Hepatocyte (in vitro differentiated cells): ENCODE data around the gene PLCB2. TPM values are rescaled to one million over a fixed set of nuclear protein-coding genes. Genes with fewer than 3 reads are reported as not detected.

Source experiments
- DNase-seq: peaks from one replicate; pipeline ENCODE4 v3.0.0-alpha.2; 2016; ENCODE audit warnings: low spot score
- H2AFZ ChIP-seq: fragments of 200-600 bp; sonication (generic); 2 replicates; pipeline ENCODE4 v1.6.0; 2016; ENCODE audit warnings: antibody characterized with exemption, mild to moderate bottlenecking
- H3K27ac ChIP-seq: fragments of 200-600 bp; sonication (generic); 2 replicates; pipeline ENCODE4 v1.5.1; 2016; ENCODE audit warnings: mild to moderate bottlenecking
- H3K27me3 ChIP-seq: fragments of 200-600 bp; sonication (generic); 2 replicates; pipeline ENCODE4 v1.6.1; 2016
- H3K36me3 ChIP-seq: fragments of 200-600 bp; sonication (generic); replicated peaks from 2 replicates; pipeline ENCODE4 v1.5.1; 2016; ENCODE audit warnings: low read depth; ENCODE audit not compliant: insufficient read depth
- H3K4me1 ChIP-seq: fragments of 200-600 bp; sonication (generic); 2 replicates; pipeline ENCODE4 v1.5.1; 2016; ENCODE audit warnings: mild to moderate bottlenecking, moderate library complexity; ENCODE audit not compliant: insufficient read depth
- H3K4me2 ChIP-seq: fragments of 200-600 bp; sonication (generic); 2 replicates; pipeline ENCODE4 v1.6.0; 2016
- H3K4me3 ChIP-seq: fragments of 200-600 bp; sonication (generic); 2 replicates; pipeline ENCODE4 v1.5.1; 2016; ENCODE audit warnings: mild to moderate bottlenecking
- H3K79me2 ChIP-seq: fragments of 200-600 bp; sonication (generic); 2 replicates; pipeline ENCODE4 v1.6.0; 2017; ENCODE audit warnings: mild to moderate bottlenecking
- H3K9me2 ChIP-seq: fragments of 200-600 bp; sonication (generic); replicated peaks from 2 replicates; pipeline ENCODE4 v1.6.0; 2017; ENCODE audit warnings: mild to moderate bottlenecking; ENCODE audit not compliant: insufficient read depth
- H3K9me3 ChIP-seq: fragments of 200-600 bp; sonication (generic); 2 replicates; pipeline ENCODE4 v1.5.1; 2016; ENCODE audit warnings: low read depth, mild to moderate bottlenecking
- H4K20me1 ChIP-seq: fragments of 200-600 bp; sonication (generic); 2 replicates; pipeline ENCODE4 v1.6.0; 2016; ENCODE audit warnings: mild to moderate bottlenecking; ENCODE audit not compliant: insufficient read depth, poor library complexity, severe bottlenecking
- EZH2 ChIP-seq: fragments of 200-600 bp; sonication (generic); IDR thresholded peaks from 2 replicates; pipeline ENCODE4 v1.6.1; 2016; ENCODE audit warnings: antibody characterized with exemption, mild to moderate bottlenecking, borderline replicate concordance
- EZH2phosphoT487 ChIP-seq: fragments of 200-600 bp; sonication (generic); IDR thresholded peaks from one replicate; pipeline ENCODE4 v1.6.1; 2018; ENCODE audit warnings: antibody characterized with exemption, mild to moderate bottlenecking, low read depth, moderate library complexity; ENCODE audit not compliant: unreplicated experiment, severe bottlenecking
- WGBS: methylation state at CpG from one replicate; pipeline ENCODE4 v1.1.6; 2016; ENCODE audit warnings: low lambda C conversion rate; ENCODE audit errors: missing lambda C conversion rate; 5-methylcytosine and 5-hydroxymethylcytosine counted together
- polyA plus RNA-seq: library from polyadenylated mRNA; unstranded; fragments of >200 nt; fragmentation: Nextera tagmentation; extraction: Ambion mirVana; gene quantifications from 2 replicates; pipeline ENCODE4 v1.2.1, GENCODE V29; 2016
- total RNA-seq: library from RNA; depleted of rRNA; stranded (reverse); fragments of >200 nt; gene quantifications from 2 replicates; pipeline ENCODE4 v1.2.3, GENCODE V29; 2014
- TF ChIP-seq, protein P1 (sequence below): fragments of 200-600 bp; sonication (generic); IDR thresholded peaks from 2 replicates; pipeline ENCODE4 v1.5.1; 2016; ENCODE audit warnings: antibody characterized with exemption, mild to moderate bottlenecking; ENCODE audit not compliant: poor library complexity

The PLCB2 gene
- total and polyA plus RNA-seq, 2 experiments from 2014 or later, result 1.7 to 4.4 TPM

DNA sequence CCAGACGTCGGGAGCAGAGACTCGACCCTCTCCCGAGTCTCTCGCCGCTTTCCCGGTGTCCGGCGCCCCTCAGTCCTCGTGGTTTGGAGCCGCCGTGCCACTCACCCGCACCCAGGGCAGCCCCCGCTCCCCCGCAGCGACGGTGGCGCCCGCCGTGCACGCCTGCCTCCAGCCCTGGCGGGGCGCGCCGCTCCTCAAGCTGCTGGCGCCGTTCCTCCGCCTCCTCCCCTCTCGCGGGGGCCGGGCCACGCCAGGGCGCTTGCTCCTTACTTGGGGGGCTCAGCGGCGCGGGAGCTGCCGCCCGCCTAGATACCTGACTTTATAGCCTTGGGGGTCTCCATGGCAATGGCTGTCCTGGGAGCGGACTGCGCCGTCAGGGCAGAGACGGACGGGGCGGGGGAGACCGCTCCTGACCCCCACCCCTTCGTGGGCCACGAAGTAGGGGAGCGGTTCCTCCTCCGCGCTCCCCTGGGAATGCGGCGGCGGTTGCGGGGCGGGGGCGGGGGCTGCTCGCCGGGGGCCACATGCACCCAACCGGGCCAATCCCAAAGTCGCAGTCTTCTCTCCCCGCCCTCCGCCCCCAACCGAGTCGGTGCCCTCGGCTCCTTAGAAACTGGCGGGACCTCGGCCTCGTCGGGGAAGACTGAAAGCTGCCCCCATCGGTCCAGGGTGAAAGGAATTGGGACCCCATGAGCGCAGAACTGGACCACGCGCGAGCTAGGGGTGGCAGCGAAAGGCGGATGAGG lies 24.7 kb downstream of the PLCB2 start, which contains the start of gene ANKRD63:
TSS of gene ANKRD63 (minus strand) at position 196 of the 746 bp plus-strand sequence. CDS start 478 bp downstream, outside the sequence.
- WGBS, result 3% methylated on average over 55 of the region's 76 CpGs
- peaks cover 61% of the 10 kb centered on the region for H3K27me3 ChIP-seq
- peak within 1 kb of the TSS; percentile 78 for H2AFZ ChIP-seq
- H3K4me3 ChIP-seq, result no peak within 1 kb of the TSS
- TF ChIP-seq, protein P1, sequence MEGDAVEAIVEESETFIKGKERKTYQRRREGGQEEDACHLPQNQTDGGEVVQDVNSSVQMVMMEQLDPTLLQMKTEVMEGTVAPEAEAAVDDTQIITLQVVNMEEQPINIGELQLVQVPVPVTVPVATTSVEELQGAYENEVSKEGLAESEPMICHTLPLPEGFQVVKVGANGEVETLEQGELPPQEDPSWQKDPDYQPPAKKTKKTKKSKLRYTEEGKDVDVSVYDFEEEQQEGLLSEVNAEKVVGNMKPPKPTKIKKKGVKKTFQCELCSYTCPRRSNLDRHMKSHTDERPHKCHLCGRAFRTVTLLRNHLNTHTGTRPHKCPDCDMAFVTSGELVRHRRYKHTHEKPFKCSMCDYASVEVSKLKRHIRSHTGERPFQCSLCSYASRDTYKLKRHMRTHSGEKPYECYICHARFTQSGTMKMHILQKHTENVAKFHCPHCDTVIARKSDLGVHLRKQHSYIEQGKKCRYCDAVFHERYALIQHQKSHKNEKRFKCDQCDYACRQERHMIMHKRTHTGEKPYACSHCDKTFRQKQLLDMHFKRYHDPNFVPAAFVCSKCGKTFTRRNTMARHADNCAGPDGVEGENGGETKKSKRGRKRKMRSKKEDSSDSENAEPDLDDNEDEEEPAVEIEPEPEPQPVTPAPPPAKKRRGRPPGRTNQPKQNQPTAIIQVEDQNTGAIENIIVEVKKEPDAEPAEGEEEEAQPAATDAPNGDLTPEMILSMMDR, result no peak
- TF ChIP-seq EZH2, result peak; percentile 82
- no peaks in the 10 kb centered on the region for H3K9me3 ChIP-seq
- DNase-seq, result no peak
- H4K20me1 ChIP-seq, result no peaks in the 10 kb centered on the region
- H3K4me1 ChIP-seq, result peaks cover 36% of the 10 kb centered on the region
- H3K27ac ChIP-seq, result no peak within 1 kb of the TSS
- H3K9me2 ChIP-seq, result no peaks in the 10 kb centered on the region
- no peaks in the 10 kb centered on the region for H3K36me3 ChIP-seq
- H3K4me2 ChIP-seq, result peak within 1 kb of the TSS; percentile 96
- no peaks in the 10 kb centered on the region for H3K79me2 ChIP-seq

DNA sequence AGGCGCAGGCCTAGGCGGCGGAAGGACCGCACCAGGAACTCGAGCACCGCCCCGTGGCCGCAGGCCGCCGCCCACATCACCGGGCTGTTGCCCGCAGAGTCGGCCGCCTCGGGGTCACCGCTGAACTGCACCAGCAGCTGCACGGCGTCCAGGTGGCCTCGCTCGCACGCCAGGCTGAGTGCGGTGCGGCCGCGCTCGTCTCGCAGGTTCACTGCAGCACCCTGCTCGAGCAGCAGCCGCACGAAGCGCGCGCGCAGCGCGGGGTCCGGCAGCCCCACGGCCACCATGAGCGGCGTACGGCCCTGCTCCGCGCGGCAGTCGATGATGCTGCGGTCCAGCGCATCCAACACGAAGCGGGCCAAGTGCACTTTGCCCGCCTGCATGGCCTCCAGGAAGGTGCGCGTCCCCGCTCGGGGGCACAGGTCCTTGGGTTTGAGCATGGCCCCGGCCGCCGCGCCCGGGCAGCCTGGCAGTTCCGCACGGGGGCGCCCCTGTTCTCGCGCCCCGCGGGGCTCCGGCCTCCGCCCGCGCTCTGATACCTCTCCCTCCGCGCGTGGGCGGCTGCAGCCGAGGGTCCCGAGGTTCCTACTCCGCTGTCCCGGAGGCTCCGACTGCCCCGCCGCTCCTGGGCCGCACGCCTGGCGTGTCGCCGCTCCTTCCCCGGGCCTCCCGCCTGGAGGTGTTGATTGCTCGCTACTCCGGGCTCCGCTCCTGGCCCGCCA lies 25.4 kb downstream of the PLCB2 start:
- Histone ChIP-seq H3K36me3 (no peaks in the 10 kb centered on the region), H3K27me3 (peaks cover 62% of the 10 kb centered on the region), H2AFZ (peak overlapping the region; percentile 78), H3K9me3 (no peaks in the 10 kb centered on the region), H4K20me1 (no peaks in the 10 kb centered on the region), H3K9me2 (no peaks in the 10 kb centered on the region), H3K4me2 (peak overlapping the region; percentile 96), H3K4me1 (peaks cover 36% of the 10 kb centered on the region), H3K79me2 (no peaks in the 10 kb centered on the region), H3K4me3 (no peak overlapping the region), H3K27ac (no peak overlapping the region)
- peak; percentile 54 for DNase-seq
- TF ChIP-seq EZH2 (peak; percentile 53), EZH2phosphoT487 (peak; percentile 51)
- TF ChIP-seq, protein P1, result peak; percentile 34
- WGBS, result 1% methylated on average over 78 of the region's 92 CpGs

DNA sequence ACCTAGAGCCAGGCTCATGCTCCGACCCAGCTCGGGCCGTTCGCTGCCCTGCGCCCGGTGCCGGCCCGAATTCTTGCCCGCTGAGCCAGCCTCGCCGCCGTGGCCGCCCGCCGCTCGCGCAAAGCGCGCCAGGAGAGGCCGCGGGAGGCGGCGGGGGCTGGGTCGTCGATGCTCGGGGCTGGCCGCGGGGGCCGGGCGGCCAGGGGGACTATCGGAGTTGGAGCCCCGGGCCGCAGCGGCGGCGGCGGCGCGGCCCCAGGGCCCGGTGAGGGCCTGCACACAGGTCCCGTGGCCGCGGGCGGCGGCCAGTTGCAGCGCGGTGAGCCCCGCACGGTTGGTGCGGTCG lies 26.0 kb downstream of the PLCB2 start:
- H3K9me3 ChIP-seq, result no peaks in the 10 kb centered on the region
- H2AFZ ChIP-seq, result no peak overlapping the region
- WGBS, result 5% methylated on average over 30 of the region's 51 CpGs

More for the DNA sequence above, 26.0 kb downstream of the PLCB2 start:
- Histone ChIP-seq H3K9me2 (no peaks in the 10 kb centered on the region), H3K4me2 (peak overlapping the region; percentile 96), H3K4me3 (no peak overlapping the region), H3K79me2 (no peaks in the 10 kb centered on the region), H3K27me3 (peaks cover 62% of the 10 kb centered on the region), H3K27ac (no peak overlapping the region), H3K36me3 (no peaks in the 10 kb centered on the region), H3K4me1 (peaks cover 36% of the 10 kb centered on the region), H4K20me1 (no peaks in the 10 kb centered on the region)
- DNase-seq, result no peak
- no peak for TF ChIP-seq EZH2phosphoT487
- no peak for TF ChIP-seq EZH2
- TF ChIP-seq, protein P1, result no peak
